K562 (cell line): ENCODE measurements around the gene JAK3.

Source experiments
- POLR2AphosphoS5 ChIP-seq: IDR thresholded peaks from 2 replicates; pipeline ENCODE4 v1.6.1; 2011; ENCODE audit warnings: mild to moderate bottlenecking, low read depth, low read length, moderate library complexity; ENCODE audit not compliant: control insufficient read depth, insufficient read depth
- ZNF143 ChIP-seq: sonication (generic); formaldehyde crosslinking; IDR thresholded peaks from 2 replicates; pipeline ENCODE4 v1.9.0; 2022; ENCODE audit warnings: mild to moderate bottlenecking, missing genetic modification reagents

DNA sequence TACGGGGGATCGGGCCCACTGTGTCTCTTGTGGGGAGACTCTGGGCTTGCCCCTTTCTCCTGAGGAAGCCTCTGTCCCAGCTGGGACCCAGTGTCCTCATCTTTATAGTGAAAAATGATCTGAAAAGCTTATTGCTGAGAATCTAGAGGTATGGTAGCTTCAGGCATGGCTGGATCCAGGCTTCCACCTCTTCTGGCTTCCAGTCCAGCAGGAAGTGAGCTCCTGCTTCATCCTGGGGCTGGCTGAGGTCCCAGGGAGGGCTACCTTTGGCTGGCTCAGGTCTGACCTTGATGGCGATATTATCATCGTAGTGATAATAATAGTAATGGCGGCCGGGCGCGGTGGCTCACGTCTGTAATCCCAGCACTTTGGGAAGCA lies 27.0 kb upstream of the JAK3 start:
- TF ChIP-seq ZNF143 = no peak
- no peak for TF ChIP-seq POLR2AphosphoS5
